HL-60 (cell line): ENCODE measurements around the gene RPA1.

Experiments used
- GABPA ChIP-seq: IDR thresholded peaks from 2 replicates; pipeline ENCODE4 v1.6.1; 2012; ENCODE audit warnings: low read depth
- POLR2AphosphoS5 ChIP-seq: IDR thresholded peaks from 2 replicates; pipeline ENCODE4 v1.6.1; 2012; ENCODE audit warnings: low read depth
- SPI1 ChIP-seq: IDR thresholded peaks from 2 replicates; pipeline ENCODE4 v1.6.1; 2012; ENCODE audit warnings: low read depth, mild to moderate bottlenecking, borderline replicate concordance
- TF ChIP-seq, protein P1 (sequence below): IDR thresholded peaks from one replicate; pipeline ENCODE4 v1.5.1; 2011; ENCODE audit warnings: low read length, control low read depth, inconsistent platforms; ENCODE audit not compliant: insufficient read depth

DNA sequence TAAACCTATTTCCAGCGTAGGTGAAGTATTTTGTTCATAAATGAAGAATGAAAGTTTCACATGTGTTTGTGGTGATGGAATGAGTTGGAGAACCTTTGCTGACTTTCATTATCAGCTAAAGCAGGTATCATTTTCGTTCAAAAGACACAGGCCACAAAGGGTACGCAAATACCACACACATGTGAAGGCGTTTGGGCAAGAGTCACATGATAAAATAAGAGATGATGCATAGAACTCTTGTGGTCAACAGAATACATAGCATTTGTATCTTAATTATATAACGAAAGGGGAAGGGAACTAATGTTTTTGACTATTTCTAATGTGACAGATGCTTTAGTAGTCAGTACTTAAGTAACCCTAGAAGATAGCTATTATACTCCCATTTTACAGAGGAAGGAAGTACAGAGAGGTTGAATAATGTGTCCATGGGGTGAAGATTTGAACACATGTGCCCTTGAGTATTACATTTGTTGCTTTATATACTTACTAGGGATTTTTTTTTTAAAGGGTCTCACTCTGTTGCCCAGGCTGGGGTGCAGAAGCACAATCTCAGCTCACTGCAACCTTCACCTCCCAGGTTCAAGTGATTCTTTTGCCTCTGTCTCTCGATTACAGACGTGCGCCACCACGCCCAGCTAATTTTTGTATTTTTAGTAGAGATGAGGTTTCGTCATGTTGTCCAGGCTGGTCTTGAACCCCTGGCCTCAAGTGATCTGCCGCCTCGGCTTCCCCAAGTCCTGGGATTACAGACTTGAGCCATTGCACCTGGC lies 4.8 kb downstream of the RPA1 start:
- TF ChIP-seq, protein P1, sequence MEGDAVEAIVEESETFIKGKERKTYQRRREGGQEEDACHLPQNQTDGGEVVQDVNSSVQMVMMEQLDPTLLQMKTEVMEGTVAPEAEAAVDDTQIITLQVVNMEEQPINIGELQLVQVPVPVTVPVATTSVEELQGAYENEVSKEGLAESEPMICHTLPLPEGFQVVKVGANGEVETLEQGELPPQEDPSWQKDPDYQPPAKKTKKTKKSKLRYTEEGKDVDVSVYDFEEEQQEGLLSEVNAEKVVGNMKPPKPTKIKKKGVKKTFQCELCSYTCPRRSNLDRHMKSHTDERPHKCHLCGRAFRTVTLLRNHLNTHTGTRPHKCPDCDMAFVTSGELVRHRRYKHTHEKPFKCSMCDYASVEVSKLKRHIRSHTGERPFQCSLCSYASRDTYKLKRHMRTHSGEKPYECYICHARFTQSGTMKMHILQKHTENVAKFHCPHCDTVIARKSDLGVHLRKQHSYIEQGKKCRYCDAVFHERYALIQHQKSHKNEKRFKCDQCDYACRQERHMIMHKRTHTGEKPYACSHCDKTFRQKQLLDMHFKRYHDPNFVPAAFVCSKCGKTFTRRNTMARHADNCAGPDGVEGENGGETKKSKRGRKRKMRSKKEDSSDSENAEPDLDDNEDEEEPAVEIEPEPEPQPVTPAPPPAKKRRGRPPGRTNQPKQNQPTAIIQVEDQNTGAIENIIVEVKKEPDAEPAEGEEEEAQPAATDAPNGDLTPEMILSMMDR = no peak
- TF ChIP-seq SPI1 = no peak
- no peak for TF ChIP-seq POLR2AphosphoS5
- no peak for TF ChIP-seq GABPA
